HG03175 (cell line): ENCODE measurements around the gene CCDC87.
"Not testable (repeated sequence)": the region's sequence is repeated elsewhere in the genome, so short reads cannot be mapped to it uniquely, and the experiment has no call there.

Experiments
- ATAC-seq: cut with Tn5 transposase; IDR thresholded peaks from one replicate; pipeline ENCODE4 v1.9.1; 2021; ENCODE audit warnings: mild to moderate bottlenecking, moderate library complexity; ENCODE audit not compliant: unreplicated experiment

CCDC87 gene

GRCh38 chr11:66592457-66593302 lies at the start of gene CCDC87, which contains the start of gene CCS:
CCDC87 (minus strand) TSS chr11:66593063; CDS start chr11:66593015, 48 bp downstream.
CCS (plus strand) TSS chr11:66593185; CDS start chr11:66593262, 77 bp downstream.
- peak; percentile 94 for ATAC-seq

- no peak for ATAC-seq
These were observed 49.0 kb upstream of the CCDC87 start for GRCh38 chr11:66641834-66642233.

GRCh38 chr11:66639814-66640340 lies 47.0 kb upstream of the CCDC87 start:
- ATAC-seq = not testable (repeated sequence)

- no peak for ATAC-seq
These were observed 46.4 kb upstream of the CCDC87 start for GRCh38 chr11:66639066-66639813.

- peak; percentile 94 for ATAC-seq
These were observed 45.6 kb upstream of the CCDC87 start, which contains the start of gene RBM4 for GRCh38 chr11:66638177-66639065. RBM4 (plus strand) TSS chr11:66638703; CDS start chr11:66639712, 1,009 bp downstream.

GRCh38 chr11:66637557-66638176 lies 44.8 kb upstream of the CCDC87 start:
- no peak for ATAC-seq

GRCh38 chr11:66636411-66636810 lies 43.5 kb upstream of the CCDC87 start:
- no peak for ATAC-seq

- no peak for ATAC-seq
These were observed 40.1 kb upstream of the CCDC87 start for GRCh38 chr11:66632952-66633351.

- ATAC-seq = no peak
These were observed 39.0 kb upstream of the CCDC87 start for GRCh38 chr11:66631883-66632282.

GRCh38 chr11:66629356-66629755 lies 36.5 kb upstream of the CCDC87 start:
- no peak for ATAC-seq

GRCh38 chr11:66628061-66628603 lies 35.3 kb upstream of the CCDC87 start:
- no peak for ATAC-seq

- ATAC-seq = no peak
These were observed 34.1 kb upstream of the CCDC87 start for GRCh38 chr11:66626926-66627325.

- ATAC-seq = no peak
These were observed 33.5 kb upstream of the CCDC87 start for GRCh38 chr11:66626382-66626781.

- no peak for ATAC-seq
These were observed 32.9 kb upstream of the CCDC87 start for GRCh38 chr11:66625752-66626149.

GRCh38 chr11:66625041-66625751 lies 32.3 kb upstream of the CCDC87 start:
- no peak for ATAC-seq

GRCh38 chr11:66624450-66624849 lies 31.6 kb upstream of the CCDC87 start:
- ATAC-seq = no peak

- no peak for ATAC-seq
These were observed 26.3 kb upstream of the CCDC87 start for GRCh38 chr11:66619080-66619554.

- ATAC-seq = peak; percentile 10
These were observed 24.4 kb upstream of the CCDC87 start for GRCh38 chr11:66617155-66617834.
